ENCODE results near the gene ELAVL3.

ELAVL3 gene

GRCh38 chr19:11480715-11481533, at the start of gene ELAVL3:
Gene ELAVL3 (minus strand): TSS chr19:11481046. CDS start chr19:11480608, 438 bp downstream.
- no peak for DNase-seq

GRCh38 chr19:11530432-11530831, 49.6 kb upstream of the ELAVL3 start:
- DNase-seq = peak; percentile 80

GRCh38 chr19:11528551-11529341, 47.9 kb upstream of the ELAVL3 start, which contains the start of gene ECSIT:
Gene ECSIT (minus strand): TSS chr19:11529134. CDS start chr19:11519170, 9,964 bp downstream.
- DNase-seq = peak; percentile 98

GRCh38 chr19:11519138-11519537, 38.3 kb upstream of the ELAVL3 start:
- DNase-seq = no peak

GRCh38 chr19:11513946-11514345, 33.1 kb upstream of the ELAVL3 start:
- DNase-seq = no peak

- no peak for DNase-seq
Observed at GRCh38 chr19:11510444-11510843, 29.6 kb upstream of the ELAVL3 start.

GRCh38 chr19:11507370-11508078, 26.7 kb upstream of the ELAVL3 start:
- no peak for DNase-seq

GRCh38 chr19:11506967-11507366, 26.1 kb upstream of the ELAVL3 start:
- no peak for DNase-seq

GRCh38 chr19:11506101-11506555, 25.3 kb upstream of the ELAVL3 start:
- no peak for DNase-seq

- peak; percentile 98 for DNase-seq
Observed at GRCh38 chr19:11505504-11506100, 24.8 kb upstream of the ELAVL3 start, which contains the start of gene ZNF653. Gene ZNF653 (minus strand): TSS chr19:11505839. CDS start chr19:11505786, 53 bp downstream.

GRCh38 chr19:11505032-11505503, 24.2 kb upstream of the ELAVL3 start:
- peak; percentile 97 for DNase-seq

- DNase-seq = no peak
Observed at GRCh38 chr19:11504502-11505031, 23.7 kb upstream of the ELAVL3 start.

- DNase-seq = no peak
Observed at GRCh38 chr19:11499890-11500420, 19.1 kb upstream of the ELAVL3 start.

GRCh38 chr19:11499220-11499726, 18.4 kb upstream of the ELAVL3 start:
- DNase-seq = no peak

- DNase-seq = peak; percentile 58
Observed at GRCh38 chr19:11496391-11497163, 15.7 kb upstream of the ELAVL3 start.

- DNase-seq = no peak
Observed at GRCh38 chr19:11495885-11496284, 15.0 kb upstream of the ELAVL3 start.

GRCh38 chr19:11495481-11495880, 14.6 kb upstream of the ELAVL3 start:
- DNase-seq = no peak

- no peak for DNase-seq
Observed at GRCh38 chr19:11494634-11495285, 13.9 kb upstream of the ELAVL3 start.

GRCh38 chr19:11489378-11489777, 8.5 kb upstream of the ELAVL3 start:
- DNase-seq = no peak
